Endothelial cell of umbilical vein (primary cell): ENCODE data around the gene TEX47.

Experiments used
- FOS ChIP-seq: IDR thresholded peaks from 2 replicates; pipeline ENCODE4 v1.6.1; 2011; ENCODE audit warnings: mild to moderate bottlenecking, low read length, moderate library complexity, borderline replicate concordance; ENCODE audit not compliant: insufficient read depth
- GATA2 ChIP-seq: IDR thresholded peaks from 2 replicates; pipeline ENCODE4 v1.7.0; 2011; ENCODE audit warnings: low read depth, mild to moderate bottlenecking, moderate library complexity, mixed read lengths, low read length; ENCODE audit not compliant: insufficient read length, insufficient read depth
- POLR2AphosphoS5 ChIP-seq: IDR thresholded peaks from 2 replicates; pipeline ENCODE4 v1.6.1; 2012; ENCODE audit warnings: low read depth, mild to moderate bottlenecking, control low read depth, low read length, moderate library complexity; ENCODE audit not compliant: insufficient read depth
- TF ChIP-seq, protein P1 (sequence below), 2 donors: IDR thresholded peaks; 1 replicate in 1 of 2; 2 replicates in 1 of 2; pipeline ENCODE4 v1.5.1; 2011; ENCODE audit warnings: low read length in 2 of 2, mild to moderate bottlenecking in 2 of 2, moderate library complexity in 2 of 2, control low read depth in 1 of 2, inconsistent platforms in 1 of 2, low read depth in 1 of 2; ENCODE audit not compliant: insufficient read depth in 1 of 2; ENCODE audit errors: extremely low read depth in 1 of 2

DNA sequence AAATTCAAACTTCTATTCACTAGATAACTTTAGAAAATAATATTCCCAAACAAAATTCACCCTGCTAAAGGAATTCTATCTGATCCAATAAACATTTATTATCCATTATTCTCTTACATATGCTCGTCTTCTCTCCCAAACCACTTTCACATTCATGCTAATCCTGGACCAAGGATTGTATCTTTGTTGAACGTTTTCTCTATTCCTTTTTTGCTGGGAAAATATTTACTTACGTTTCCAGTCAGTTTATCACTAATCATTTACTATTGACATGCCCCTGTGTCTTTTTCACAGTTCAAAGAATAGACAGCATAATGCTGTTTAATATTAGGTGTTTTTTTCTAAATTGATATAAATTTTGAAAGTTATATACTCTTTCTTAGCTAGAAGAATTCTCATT lies 3.2 kb downstream of the TEX47 start:
- TF ChIP-seq POLR2AphosphoS5 (no peak), FOS (no peak), GATA2 (no peak)
- TF ChIP-seq, protein P1, sequence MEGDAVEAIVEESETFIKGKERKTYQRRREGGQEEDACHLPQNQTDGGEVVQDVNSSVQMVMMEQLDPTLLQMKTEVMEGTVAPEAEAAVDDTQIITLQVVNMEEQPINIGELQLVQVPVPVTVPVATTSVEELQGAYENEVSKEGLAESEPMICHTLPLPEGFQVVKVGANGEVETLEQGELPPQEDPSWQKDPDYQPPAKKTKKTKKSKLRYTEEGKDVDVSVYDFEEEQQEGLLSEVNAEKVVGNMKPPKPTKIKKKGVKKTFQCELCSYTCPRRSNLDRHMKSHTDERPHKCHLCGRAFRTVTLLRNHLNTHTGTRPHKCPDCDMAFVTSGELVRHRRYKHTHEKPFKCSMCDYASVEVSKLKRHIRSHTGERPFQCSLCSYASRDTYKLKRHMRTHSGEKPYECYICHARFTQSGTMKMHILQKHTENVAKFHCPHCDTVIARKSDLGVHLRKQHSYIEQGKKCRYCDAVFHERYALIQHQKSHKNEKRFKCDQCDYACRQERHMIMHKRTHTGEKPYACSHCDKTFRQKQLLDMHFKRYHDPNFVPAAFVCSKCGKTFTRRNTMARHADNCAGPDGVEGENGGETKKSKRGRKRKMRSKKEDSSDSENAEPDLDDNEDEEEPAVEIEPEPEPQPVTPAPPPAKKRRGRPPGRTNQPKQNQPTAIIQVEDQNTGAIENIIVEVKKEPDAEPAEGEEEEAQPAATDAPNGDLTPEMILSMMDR (IDR thresholded peaks at IDR 0.05; ENCODE audit: extremely low read depth in 1 of 2, insufficient read depth in 1 of 2, low read depth in 1 of 2, low read length in 2 of 2): no peak
